Measurements from ENCODE around the gene ZMYM2. TPM values are rescaled to one million over a fixed set of nuclear protein-coding genes. Genes with fewer than 3 reads are reported as not detected.
"Not testable (repeated sequence)": the region's sequence is repeated elsewhere in the genome, so short reads cannot be mapped to it uniquely, and the experiment has no call there.

The ZMYM2 gene
- total and polyA plus RNA-seq, 2 of the 13 experiments (the other 11 are each of a cell fraction or from before 2014, with no cell fraction given), result 22.4 to 40.8 TPM

- intact Hi-C loops (cut with micrococcal nuclease; ENCODE audit: unreplicated experiment); FAIRE-seq; CTCF ChIA-PET (ENCODE audit: low intra/inter-chr PET ratio, low total read pairs); H3K27ac ChIP-seq (ENCODE audit: extremely low read length, insufficient read depth, low read length); POLR2A ChIA-PET; H3K4me3 ChIP-seq (replicated peaks in 1 of 3; ENCODE audit: insufficient read depth in 1 of 3, low read depth in 2 of 3, low read length in 3 of 3); H4K20me1 ChIP-seq (ENCODE audit: insufficient read depth, low read length); BruUV-seq (replicated peaks); H3K4me1 ChIP-seq (ENCODE audit: insufficient read depth, low read length); DNase-seq (ENCODE audit: low spot score); H3K4me2 ChIP-seq (ENCODE audit: low read depth, low read length); H3K27me3 ChIP-seq (ENCODE audit: control insufficient read depth in 1 of 2, insufficient read depth in 2 of 2, low read length in 2 of 2); H3K9ac ChIP-seq (ENCODE audit: insufficient read depth, low read depth, low read length); H3K9me3 ChIP-seq (ENCODE audit: low read length); H3K79me2 ChIP-seq (ENCODE audit: insufficient read depth, low read length); ATAC-seq; H2AFZ ChIP-seq (ENCODE audit: low read length); in situ Hi-C loops (cut with HindIII; ENCODE audit: extremely low pct_ligation_motif_present, low pct_unique_long_range_greater_than_20kb): not testable (repeated sequence)
- H3K36me3 ChIP-seq (replicated peaks in 1 of 2; ENCODE audit: control insufficient read depth in 1 of 2, insufficient read depth in 2 of 2, low read length in 2 of 2), result peaks cover 9 to 42% of the 10 kb centered on the region in 2 experiments
- 97% methylated on average over 4 of the region's 4 CpGs for WGBS (ENCODE audit: low lambda C conversion rate)
- TF ChIP-seq MAFK (conservative IDR thresholded peaks at IDR 0.05 in 1 of 2, IDR thresholded peaks at IDR 0.05 in 1 of 2; ENCODE audit: low read length in 2 of 2), result 0 out of 4 replicates have a peak, but pooled peaks of 1 of the 2 experiments have one; percentile 31
These were observed 84.1 kb downstream of the ZMYM2 start for GRCh38 chr13:20042603-20043002.

GRCh38 chr13:20043207-20043925 is 84.8 kb downstream of the ZMYM2 start:
- H3K27me3 ChIP-seq (ENCODE audit: control insufficient read depth in 1 of 2, insufficient read depth in 2 of 2, low read length in 2 of 2), result no peaks in the 10 kb centered on the region
- no peak overlapping the region for H3K27ac ChIP-seq (ENCODE audit: extremely low read length, insufficient read depth, low read length)
- peaks cover 3% of the 10 kb centered on the region; the same call in 1 of the 2 replicates for H4K20me1 ChIP-seq (ENCODE audit: insufficient read depth, low read length)
- WGBS (ENCODE audit: low lambda C conversion rate), result 100% methylated on average over 1 of the region's 11 CpGs
- ChIA-PET POLR2A (no interaction called here), CTCF (ENCODE audit: low intra/inter-chr PET ratio, low total read pairs) (no interaction called here)
- H3K9me3 ChIP-seq (ENCODE audit: low read length), result no peaks in the 10 kb centered on the region
- ATAC-seq, result peak; percentile 34
- intact Hi-C loops (cut with micrococcal nuclease; ENCODE audit: unreplicated experiment), result no loop called here
- H3K4me2 ChIP-seq (ENCODE audit: low read depth, low read length), result no peak overlapping the region
- TF ChIP-seq MNT (IDR thresholded peaks at IDR 0.05) (peak; percentile 15; the same call in 1 of the 2 replicates), ZFP36L1 (CRISPR knock-in tag; IDR thresholded peaks at IDR 0.05) (no peak), RXRB (CRISPR knock-in tag; IDR thresholded peaks at IDR 0.05; ENCODE audit: borderline replicate concordance) (no peak), AGO2 (optimal IDR thresholded peaks at IDR 0.05; ENCODE audit: low read depth, low read length) (peak; percentile 39), ZBTB44 (CRISPR knock-in tag; IDR thresholded peaks at IDR 0.05) (no peak)
- TF ChIP-seq, protein P1, sequence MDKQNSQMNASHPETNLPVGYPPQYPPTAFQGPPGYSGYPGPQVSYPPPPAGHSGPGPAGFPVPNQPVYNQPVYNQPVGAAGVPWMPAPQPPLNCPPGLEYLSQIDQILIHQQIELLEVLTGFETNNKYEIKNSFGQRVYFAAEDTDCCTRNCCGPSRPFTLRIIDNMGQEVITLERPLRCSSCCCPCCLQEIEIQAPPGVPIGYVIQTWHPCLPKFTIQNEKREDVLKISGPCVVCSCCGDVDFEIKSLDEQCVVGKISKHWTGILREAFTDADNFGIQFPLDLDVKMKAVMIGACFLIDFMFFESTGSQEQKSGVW (CRISPR knock-in tag; IDR thresholded peaks at IDR 0.05; ENCODE audit: borderline replicate concordance), result no peak
- no peak overlapping the region for H3K4me3 ChIP-seq (replicated peaks in 1 of 3; ENCODE audit: insufficient read depth in 1 of 3, low read depth in 2 of 3, low read length in 3 of 3)
- no peak overlapping the region for H3K9ac ChIP-seq (ENCODE audit: insufficient read depth, low read depth, low read length)
- in situ Hi-C loops (cut with HindIII; ENCODE audit: extremely low pct_ligation_motif_present, low pct_unique_long_range_greater_than_20kb), result no loop called here
- H3K79me2 ChIP-seq (ENCODE audit: insufficient read depth, low read length), result peaks cover 3% of the 10 kb centered on the region
- H3K4me1 ChIP-seq (ENCODE audit: insufficient read depth, low read length), result no peaks in the 10 kb centered on the region
- H3K36me3 ChIP-seq (replicated peaks in 1 of 2; ENCODE audit: control insufficient read depth in 1 of 2, insufficient read depth in 2 of 2, low read length in 2 of 2), result peaks cover 9 to 36% of the 10 kb centered on the region in 2 experiments
- H2AFZ ChIP-seq (ENCODE audit: low read length), result no peak overlapping the region
- no peak for DNase-seq (ENCODE audit: low spot score)
- no peak for FAIRE-seq
- no TSS peak for BruUV-seq (replicated peaks)
